ENCODE results near the gene SECTM1.

The SECTM1 gene

GRCh38 chr17:82282239-82283207, 51.0 kb downstream of the SECTM1 start:
- Histone ChIP-seq H3K27ac (ENCODE audit: insufficient read depth, low read depth, low read length, poor library complexity, severe bottlenecking) (no peak overlapping the region), H3K4me3 (ENCODE audit: insufficient read depth, low read depth, low read length) (no peak overlapping the region), H3K9me3 (ENCODE audit: control insufficient read depth, low read length) (no peaks in the 10 kb centered on the region), H3K4me1 (ENCODE audit: control insufficient read depth, insufficient read depth, low read length) (no peaks in the 10 kb centered on the region), H3K36me3 (ENCODE audit: control insufficient read depth, insufficient read depth, low read length) (no peaks in the 10 kb centered on the region), H3K27me3 (ENCODE audit: control insufficient read depth, insufficient read depth, low read length, poor library complexity, severe bottlenecking) (no peaks in the 10 kb centered on the region)
- 91 to 92% methylated on average over 25 of the region's 25 CpGs for WGBS, 2 experiments

GRCh38 chr17:82281502-82282238, 51.9 kb downstream of the SECTM1 start:
- H3K36me3 ChIP-seq (ENCODE audit: control insufficient read depth, insufficient read depth, low read length): no peaks in the 10 kb centered on the region
- H3K4me3 ChIP-seq (ENCODE audit: insufficient read depth, low read depth, low read length): no peak overlapping the region
- H3K27ac ChIP-seq (ENCODE audit: insufficient read depth, low read depth, low read length, poor library complexity, severe bottlenecking): no peak overlapping the region
- WGBS, 2 experiments: 90 to 91% methylated on average over 22 of the region's 22 CpGs
- H3K4me1 ChIP-seq (ENCODE audit: control insufficient read depth, insufficient read depth, low read length): no peaks in the 10 kb centered on the region
- no peaks in the 10 kb centered on the region for H3K9me3 ChIP-seq (ENCODE audit: control insufficient read depth, low read length)
- no peaks in the 10 kb centered on the region for H3K27me3 ChIP-seq (ENCODE audit: control insufficient read depth, insufficient read depth, low read length, poor library complexity, severe bottlenecking)

GRCh38 chr17:82281076-82281475, 52.5 kb downstream of the SECTM1 start:
- Histone ChIP-seq H3K27me3 (ENCODE audit: control insufficient read depth, insufficient read depth, low read length, poor library complexity, severe bottlenecking) (no peaks in the 10 kb centered on the region), H3K9me3 (ENCODE audit: control insufficient read depth, low read length) (no peaks in the 10 kb centered on the region), H3K4me3 (ENCODE audit: insufficient read depth, low read depth, low read length) (no peak overlapping the region), H3K27ac (ENCODE audit: insufficient read depth, low read depth, low read length, poor library complexity, severe bottlenecking) (no peak overlapping the region), H3K36me3 (ENCODE audit: control insufficient read depth, insufficient read depth, low read length) (no peaks in the 10 kb centered on the region), H3K4me1 (ENCODE audit: control insufficient read depth, insufficient read depth, low read length) (no peaks in the 10 kb centered on the region)
- 90 to 92% methylated on average over 7 of the region's 7 CpGs for WGBS, 2 experiments

GRCh38 chr17:82280537-82280936, 53.0 kb downstream of the SECTM1 start:
- Histone ChIP-seq H3K27me3 (ENCODE audit: control insufficient read depth, insufficient read depth, low read length, poor library complexity, severe bottlenecking) (no peaks in the 10 kb centered on the region), H3K4me3 (ENCODE audit: insufficient read depth, low read depth, low read length) (no peak overlapping the region), H3K9me3 (ENCODE audit: control insufficient read depth, low read length) (no peaks in the 10 kb centered on the region), H3K4me1 (ENCODE audit: control insufficient read depth, insufficient read depth, low read length) (no peaks in the 10 kb centered on the region), H3K27ac (ENCODE audit: insufficient read depth, low read depth, low read length, poor library complexity, severe bottlenecking) (no peak overlapping the region), H3K36me3 (ENCODE audit: control insufficient read depth, insufficient read depth, low read length) (no peaks in the 10 kb centered on the region)
- 89 to 95% methylated on average over 8 of the region's 8 CpGs for WGBS, 2 experiments

- WGBS, 2 experiments: 73 to 74% methylated on average over 16 of the region's 16 CpGs
- Histone ChIP-seq H3K4me3 (ENCODE audit: insufficient read depth, low read depth, low read length) (no peak overlapping the region), H3K27me3 (ENCODE audit: control insufficient read depth, insufficient read depth, low read length, poor library complexity, severe bottlenecking) (peaks cover 7% of the 10 kb centered on the region), H3K27ac (ENCODE audit: insufficient read depth, low read depth, low read length, poor library complexity, severe bottlenecking) (no peak overlapping the region), H3K9me3 (ENCODE audit: control insufficient read depth, low read length) (no peaks in the 10 kb centered on the region), H3K4me1 (ENCODE audit: control insufficient read depth, insufficient read depth, low read length) (no peaks in the 10 kb centered on the region), H3K36me3 (ENCODE audit: control insufficient read depth, insufficient read depth, low read length) (no peaks in the 10 kb centered on the region)
Measured at GRCh38 chr17:82278786-82279391, 54.7 kb downstream of the SECTM1 start.

- peaks cover 8% of the 10 kb centered on the region for H3K27me3 ChIP-seq (ENCODE audit: control insufficient read depth, insufficient read depth, low read length, poor library complexity, severe bottlenecking)
- H3K9me3 ChIP-seq (ENCODE audit: control insufficient read depth, low read length): no peaks in the 10 kb centered on the region
- WGBS, 2 experiments: 89 to 91% methylated on average over 9 of the region's 9 CpGs
- no peaks in the 10 kb centered on the region for H3K4me1 ChIP-seq (ENCODE audit: control insufficient read depth, insufficient read depth, low read length)
- H3K27ac ChIP-seq (ENCODE audit: insufficient read depth, low read depth, low read length, poor library complexity, severe bottlenecking): no peak overlapping the region
- no peaks in the 10 kb centered on the region for H3K36me3 ChIP-seq (ENCODE audit: control insufficient read depth, insufficient read depth, low read length)
- H3K4me3 ChIP-seq (ENCODE audit: insufficient read depth, low read depth, low read length): no peak overlapping the region
Measured at GRCh38 chr17:82278308-82278707, 55.3 kb downstream of the SECTM1 start.

- H3K36me3 ChIP-seq (ENCODE audit: control insufficient read depth, insufficient read depth, low read length): no peaks in the 10 kb centered on the region
- H3K27me3 ChIP-seq (ENCODE audit: control insufficient read depth, insufficient read depth, low read length, poor library complexity, severe bottlenecking): peaks cover 8% of the 10 kb centered on the region
- WGBS, 2 experiments: 85 to 90% methylated on average over 12 of the region's 12 CpGs
- no peaks in the 10 kb centered on the region for H3K9me3 ChIP-seq (ENCODE audit: control insufficient read depth, low read length)
- H3K27ac ChIP-seq (ENCODE audit: insufficient read depth, low read depth, low read length, poor library complexity, severe bottlenecking): no peak overlapping the region
- no peaks in the 10 kb centered on the region for H3K4me1 ChIP-seq (ENCODE audit: control insufficient read depth, insufficient read depth, low read length)
- H3K4me3 ChIP-seq (ENCODE audit: insufficient read depth, low read depth, low read length): no peak overlapping the region
Measured at GRCh38 chr17:82277851-82278250, 55.7 kb downstream of the SECTM1 start.

GRCh38 chr17:82276938-82277337, 56.6 kb downstream of the SECTM1 start:
- peaks cover 5% of the 10 kb centered on the region for H3K4me1 ChIP-seq (ENCODE audit: control insufficient read depth, insufficient read depth, low read length)
- H3K27me3 ChIP-seq (ENCODE audit: control insufficient read depth, insufficient read depth, low read length, poor library complexity, severe bottlenecking): peaks cover 8% of the 10 kb centered on the region
- H3K27ac ChIP-seq (ENCODE audit: insufficient read depth, low read depth, low read length, poor library complexity, severe bottlenecking): no peak overlapping the region
- no peaks in the 10 kb centered on the region for H3K9me3 ChIP-seq (ENCODE audit: control insufficient read depth, low read length)
- no peak overlapping the region for H3K4me3 ChIP-seq (ENCODE audit: insufficient read depth, low read depth, low read length)
- no peaks in the 10 kb centered on the region for H3K36me3 ChIP-seq (ENCODE audit: control insufficient read depth, insufficient read depth, low read length)
- 83 to 91% methylated on average over 5 of the region's 5 CpGs for WGBS, 2 experiments

GRCh38 chr17:82275326-82275725, 58.2 kb downstream of the SECTM1 start:
- no peak overlapping the region for H3K4me3 ChIP-seq (ENCODE audit: insufficient read depth, low read depth, low read length)
- peaks cover 7% of the 10 kb centered on the region for H3K36me3 ChIP-seq (ENCODE audit: control insufficient read depth, insufficient read depth, low read length)
- no peaks in the 10 kb centered on the region for H3K9me3 ChIP-seq (ENCODE audit: control insufficient read depth, low read length)
- peaks cover 6% of the 10 kb centered on the region for H3K4me1 ChIP-seq (ENCODE audit: control insufficient read depth, insufficient read depth, low read length)
- H3K27ac ChIP-seq (ENCODE audit: insufficient read depth, low read depth, low read length, poor library complexity, severe bottlenecking): no peak overlapping the region
- 91 to 93% methylated on average over 14 of the region's 14 CpGs for WGBS, 2 experiments
- peaks cover 8% of the 10 kb centered on the region for H3K27me3 ChIP-seq (ENCODE audit: control insufficient read depth, insufficient read depth, low read length, poor library complexity, severe bottlenecking)
